ENCODE data around the gene TEPSIN. TPM values are rescaled to one million over a fixed set of nuclear protein-coding genes. Genes with fewer than 3 reads are reported as not detected.

The TEPSIN gene
- total and polyA plus RNA-seq, 2 of the 13 experiments (the other 11 are each of a cell fraction or from before 2014, with no cell fraction given), result 16.1 to 18.8 TPM

- 0 out of 2 replicates have a peak, but pooled peaks have one; percentile 19 for TF ChIP-seq ZNF792 (CRISPR knock-in tag; IDR thresholded peaks at IDR 0.05)
- TF ChIP-seq ZNF460 (CRISPR knock-in tag; IDR thresholded peaks at IDR 0.05; ENCODE audit: borderline replicate concordance), result no peak
- peak; percentile 52 for TF ChIP-seq SALL1 (CRISPR knock-in tag; IDR thresholded peaks at IDR 0.05)
- TF ChIP-seq HNRNPUL1 (IDR thresholded peaks at IDR 0.05; ENCODE audit: low read depth, low read length), result no peak
- TF ChIP-seq HNF4A (CRISPR knock-in tag; IDR thresholded peaks at IDR 0.05), result no peak
- no peak for TF ChIP-seq SRF (IDR thresholded peaks at IDR 0.05; ENCODE audit: low read depth, low read length)
- 0 out of 2 replicates have a peak, but pooled peaks have one; percentile 26 for TF ChIP-seq ARHGAP35 (CRISPR knock-in tag; IDR thresholded peaks at IDR 0.05; ENCODE audit: borderline replicate concordance)
- TF ChIP-seq BCL6 (CRISPR knock-in tag; IDR thresholded peaks at IDR 0.05), result no peak
- TF ChIP-seq MLXIP (CRISPR knock-in tag; IDR thresholded peaks at IDR 0.05; ENCODE audit: borderline replicate concordance), result no peak
- TF ChIP-seq ZC3H4 (CRISPR knock-in tag; IDR thresholded peaks at IDR 0.05; ENCODE audit: borderline replicate concordance), result no peak
- TF ChIP-seq TARDBP (CRISPR knock-in tag; IDR thresholded peaks at IDR 0.05), result no peak
- TF ChIP-seq ZNF768 (CRISPR knock-in tag; IDR thresholded peaks at IDR 0.05), result peak; percentile 49; the same call in 1 of the 2 replicates
- TF ChIP-seq SNAPC5 (CRISPR knock-in tag; IDR thresholded peaks at IDR 0.05; ENCODE audit: borderline replicate concordance), result no peak
- no peak for TF ChIP-seq ZNF143 (CRISPR knock-in tag; IDR thresholded peaks at IDR 0.05)
- TF ChIP-seq ZNF354B (CRISPR knock-in tag; IDR thresholded peaks at IDR 0.05), result no peak
- peak; percentile 43; the same call in 1 of the 2 replicates for TF ChIP-seq ARID4A (CRISPR knock-in tag; IDR thresholded peaks at IDR 0.05; ENCODE audit: borderline replicate concordance)
- no peak for TF ChIP-seq ZNF446 (CRISPR knock-in tag; IDR thresholded peaks at IDR 0.05)
- no peak for TF ChIP-seq ZNF605 (CRISPR knock-in tag; IDR thresholded peaks at IDR 0.05)
- peak in 1 of 2 experiments; percentile 44; a peak in 2 of 4 replicates for TF ChIP-seq POLR2A (IDR thresholded peaks at IDR 0.05; ENCODE audit: insufficient read depth in 1 of 2, low read depth in 2 of 2, low read length in 2 of 2)
- no peak for TF ChIP-seq MXD4 (CRISPR knock-in tag; IDR thresholded peaks at IDR 0.05)
- TF ChIP-seq NKX3-1 (CRISPR knock-in tag; IDR thresholded peaks at IDR 0.05), result no peak
- TF ChIP-seq STAG1 (CRISPR knock-in tag; IDR thresholded peaks at IDR 0.05), result peak; percentile 88
- no peak for TF ChIP-seq ZNF362 (CRISPR knock-in tag; IDR thresholded peaks at IDR 0.05; ENCODE audit: borderline replicate concordance)
Measured at GRCh38 chr17:81241648-81242420, 3.0 kb upstream of the TEPSIN start (continued).
